Dermis microvascular lymphatic vessel endothelial cell (primary cell): ENCODE measurements around the gene RNF5. TPM values are rescaled to one million over a fixed set of nuclear protein-coding genes. Genes with fewer than 3 reads are reported as not detected.
"Not testable (repeated sequence)": the region's sequence is repeated elsewhere in the genome, so short reads cannot be mapped to it uniquely, and the experiment has no call there.

Experiments used
- DNase-seq, 2 donors: peaks; one replicate each; pipeline versions ENCODE4 v3.0.0 to v3.0.0-alpha.2; 2010; ENCODE audit warnings: low read depth in 2 of 2
- total RNA-seq: library from RNA; depleted of rRNA; stranded (reverse); fragments of >200 nt; gene quantifications from 2 replicates; pipeline ENCODE4 v1.2.1, GENCODE V29; 2014

The RNF5 gene
- total RNA-seq, 1 donor from 2014 or later, result 44.4 TPM

DNA sequence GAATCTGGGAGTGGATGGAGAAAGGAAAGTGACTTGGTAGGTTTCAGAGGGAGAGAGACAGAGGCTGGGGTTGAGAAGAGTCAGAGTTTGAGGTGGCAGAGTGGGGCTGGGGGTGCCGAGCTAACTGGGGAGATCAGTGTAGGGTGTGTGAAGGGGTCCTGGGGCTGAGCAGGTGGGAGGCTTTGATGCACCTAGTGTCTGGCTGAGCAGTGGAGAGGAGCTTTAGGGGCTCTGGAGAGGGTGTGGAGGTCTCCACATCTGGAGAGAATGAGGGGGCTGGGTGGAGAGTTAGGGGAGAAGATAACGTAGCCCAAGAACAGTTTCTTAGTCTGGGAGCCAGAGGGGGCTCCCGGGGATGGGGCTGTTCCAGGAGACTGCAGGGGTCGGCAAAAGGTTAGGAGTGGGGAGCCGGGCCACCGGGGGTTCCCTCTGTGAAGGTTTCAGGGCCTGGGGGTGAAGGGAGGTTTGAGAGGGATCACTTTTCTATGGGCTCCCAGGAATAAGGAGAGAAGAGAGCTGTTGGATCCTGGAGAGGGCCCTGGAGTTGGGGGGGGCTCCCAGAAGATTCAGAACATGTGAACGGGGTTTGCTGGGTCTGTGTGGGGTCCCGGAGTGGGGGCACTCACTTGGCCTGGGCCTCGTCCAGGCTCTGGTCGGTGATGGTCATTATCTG is 11.0 kb downstream of the RNF5 start:
- no peak for DNase-seq

- DNase-seq, result no peak
These were observed 11.5 kb downstream of the RNF5 start for GRCh38 chr6:32189742-32190053.

DNA sequence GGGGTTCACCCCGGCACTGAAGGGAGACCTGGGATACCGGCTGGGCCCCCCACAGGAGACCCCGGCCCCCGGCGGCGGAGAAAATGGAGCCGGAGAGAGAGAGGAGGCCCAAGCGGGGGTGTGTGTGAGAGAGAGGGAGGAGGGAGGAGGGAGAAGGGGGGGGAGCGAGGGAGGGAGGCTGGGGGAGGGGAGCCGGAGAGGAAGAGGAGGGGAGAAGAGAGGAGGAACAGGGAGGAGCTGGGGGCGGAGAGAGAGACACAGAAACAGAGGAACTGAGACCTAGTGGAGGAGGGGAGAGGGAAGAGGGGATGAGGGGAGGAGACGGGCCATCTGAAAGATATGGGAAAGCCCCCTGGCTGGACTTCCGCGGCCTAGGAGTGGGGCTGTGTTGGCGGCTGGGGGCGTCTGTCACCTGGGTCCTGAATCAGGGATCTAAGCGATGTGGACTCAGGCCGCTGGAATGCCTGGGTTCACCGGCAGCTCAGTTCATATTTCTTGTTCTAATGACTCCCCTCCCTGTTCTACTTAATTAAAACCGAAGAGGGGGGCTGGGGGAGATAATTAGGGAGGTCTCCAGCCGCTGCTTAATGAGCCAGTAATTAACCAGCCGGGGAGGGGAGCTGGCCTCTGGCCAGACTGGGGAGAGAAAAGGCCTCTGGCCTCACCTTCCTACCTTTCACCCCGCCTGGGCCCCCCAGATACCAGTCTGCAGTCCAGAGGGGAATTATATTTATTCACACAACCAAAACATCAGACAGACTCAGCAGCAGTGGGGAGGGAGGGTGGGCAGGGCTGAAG is 12.0 kb downstream of the RNF5 start, which contains the start of gene PBX2:
Gene PBX2 (minus strand): TSS at position 149 of the 798 bp plus-strand sequence. CDS start 287 bp downstream, outside the sequence.
- DNase-seq, result peak; percentile 91 to 98

DNA sequence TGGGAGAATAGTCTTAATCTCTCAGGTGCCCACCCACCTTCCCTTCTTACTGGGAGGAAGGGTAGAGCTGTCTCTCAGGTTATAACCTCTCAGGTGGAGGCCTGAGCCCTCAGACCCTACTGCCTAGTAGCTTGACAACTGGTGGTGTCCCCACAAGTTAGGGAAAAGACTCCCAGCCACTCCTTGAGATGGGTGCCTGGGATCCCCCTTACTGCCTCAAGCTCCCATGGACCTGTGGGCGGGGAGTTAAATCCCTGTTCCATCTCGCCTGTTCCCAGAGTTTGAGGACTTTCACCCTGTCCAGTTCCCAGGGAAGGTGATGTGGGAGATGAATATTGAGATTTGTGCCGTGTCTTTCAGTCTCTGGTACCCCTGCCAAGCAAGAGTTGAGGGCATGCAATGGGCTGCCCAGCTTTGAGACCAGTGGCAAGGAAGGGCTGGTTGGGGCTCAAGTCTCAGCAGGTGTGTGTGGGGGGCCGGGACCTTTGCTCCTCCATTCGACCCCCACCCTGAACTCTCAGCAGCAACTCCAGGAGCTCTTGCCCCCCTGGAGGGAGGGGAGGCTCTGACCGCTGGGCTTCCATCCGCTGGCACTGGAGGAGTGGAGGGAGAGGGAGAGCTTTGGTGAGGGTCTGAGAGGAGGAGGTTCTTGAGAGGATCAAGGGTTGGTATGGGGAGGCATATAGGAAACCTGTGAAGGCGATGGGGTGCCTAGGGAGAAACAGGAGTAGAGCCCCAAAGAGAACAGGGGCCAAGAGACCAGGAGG is 12.9 kb downstream of the RNF5 start:
- no peak for DNase-seq

GRCh38 chr6:32191696-32192607 is 13.7 kb downstream of the RNF5 start:
- no peak for DNase-seq

GRCh38 chr6:32192608-32193039 is 14.4 kb downstream of the RNF5 start, which contains the start of gene GPSM3:
Gene GPSM3 (minus strand): TSS chr6:32192643. CDS start chr6:32192513, 130 bp downstream.
- peak in 1 of 2 donors; percentile 71 for DNase-seq

- DNase-seq, result not testable (repeated sequence)
These were observed 14.9 kb downstream of the RNF5 start for GRCh38 chr6:32193096-32193495.

DNA sequence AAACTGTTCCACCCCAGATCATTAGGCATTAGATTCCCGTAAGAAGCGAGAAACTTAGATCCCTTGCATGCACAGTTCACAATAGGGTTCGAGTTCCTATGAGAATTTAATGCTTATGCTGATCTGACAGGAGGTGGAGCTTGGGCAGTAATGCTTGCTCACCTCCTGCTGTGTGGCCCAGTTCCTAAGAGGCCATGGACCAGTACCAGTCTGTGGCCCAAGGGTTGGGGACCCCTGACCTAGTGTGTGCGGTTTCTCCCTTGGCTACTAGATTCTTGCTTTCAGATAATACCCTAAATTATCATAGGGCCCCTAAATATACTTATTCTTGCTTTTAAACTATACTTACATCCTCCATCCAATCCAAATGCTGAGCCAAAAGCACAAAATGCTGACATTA is 16.2 kb downstream of the RNF5 start:
- no peak for DNase-seq

GRCh38 chr6:32194825-32195651 is 16.8 kb downstream of the RNF5 start:
- peak in 1 of 2 donors; percentile 71 for DNase-seq

DNA sequence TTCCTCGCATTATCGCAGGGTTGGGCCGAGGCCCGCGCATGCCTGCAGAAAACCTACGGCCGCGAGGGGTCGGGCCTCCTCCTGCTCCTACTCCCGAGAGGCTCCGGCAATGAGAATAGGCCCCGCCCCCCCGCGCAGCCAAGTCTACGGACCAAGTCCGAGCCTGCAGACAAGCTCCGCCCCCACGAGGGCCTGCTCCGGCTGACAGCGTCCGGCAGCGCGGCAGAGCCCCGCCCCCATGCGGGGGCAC is 17.4 kb downstream of the RNF5 start:
- peak; percentile 98 to 100 for DNase-seq

DNA sequence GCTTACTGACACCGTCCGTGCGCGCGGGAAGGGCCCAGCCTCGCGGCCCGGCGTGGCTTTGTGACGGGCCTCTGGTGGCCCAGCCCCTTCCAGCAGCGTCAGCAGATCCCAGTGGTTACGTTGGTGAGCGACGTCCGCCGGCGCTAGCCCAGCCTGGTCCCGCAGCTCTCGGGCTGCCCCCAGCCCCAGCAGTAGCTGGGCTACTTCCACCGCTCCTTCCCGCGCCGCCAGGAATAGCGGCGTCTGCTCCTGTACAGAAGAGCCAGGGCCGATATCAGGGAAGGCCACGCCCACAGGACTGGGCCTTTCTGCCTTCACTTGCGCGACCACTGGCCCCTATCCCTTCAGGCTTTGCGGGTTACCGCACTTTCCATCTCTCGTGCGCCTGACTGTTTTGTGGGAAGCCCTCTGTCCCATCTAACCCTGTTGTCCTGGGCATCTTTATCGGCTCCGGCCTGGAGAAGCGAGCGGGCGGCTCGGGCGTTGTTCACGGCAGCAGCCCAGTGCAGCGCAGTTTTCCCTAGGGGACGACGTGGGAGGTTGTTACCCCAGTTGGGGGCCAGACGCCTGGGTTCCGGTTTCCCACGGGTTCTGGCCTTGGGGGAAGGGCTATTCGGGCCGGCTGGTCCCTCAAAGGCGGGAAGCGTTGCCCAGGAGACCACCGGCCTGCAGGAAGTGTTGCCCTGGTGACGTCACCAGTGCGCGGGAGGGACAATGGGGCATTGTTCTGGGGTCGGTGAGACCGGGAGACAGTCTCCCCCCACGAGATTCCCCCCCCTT is 17.9 kb downstream of the RNF5 start:
- DNase-seq, result peak; percentile 99 to 100

DNA sequence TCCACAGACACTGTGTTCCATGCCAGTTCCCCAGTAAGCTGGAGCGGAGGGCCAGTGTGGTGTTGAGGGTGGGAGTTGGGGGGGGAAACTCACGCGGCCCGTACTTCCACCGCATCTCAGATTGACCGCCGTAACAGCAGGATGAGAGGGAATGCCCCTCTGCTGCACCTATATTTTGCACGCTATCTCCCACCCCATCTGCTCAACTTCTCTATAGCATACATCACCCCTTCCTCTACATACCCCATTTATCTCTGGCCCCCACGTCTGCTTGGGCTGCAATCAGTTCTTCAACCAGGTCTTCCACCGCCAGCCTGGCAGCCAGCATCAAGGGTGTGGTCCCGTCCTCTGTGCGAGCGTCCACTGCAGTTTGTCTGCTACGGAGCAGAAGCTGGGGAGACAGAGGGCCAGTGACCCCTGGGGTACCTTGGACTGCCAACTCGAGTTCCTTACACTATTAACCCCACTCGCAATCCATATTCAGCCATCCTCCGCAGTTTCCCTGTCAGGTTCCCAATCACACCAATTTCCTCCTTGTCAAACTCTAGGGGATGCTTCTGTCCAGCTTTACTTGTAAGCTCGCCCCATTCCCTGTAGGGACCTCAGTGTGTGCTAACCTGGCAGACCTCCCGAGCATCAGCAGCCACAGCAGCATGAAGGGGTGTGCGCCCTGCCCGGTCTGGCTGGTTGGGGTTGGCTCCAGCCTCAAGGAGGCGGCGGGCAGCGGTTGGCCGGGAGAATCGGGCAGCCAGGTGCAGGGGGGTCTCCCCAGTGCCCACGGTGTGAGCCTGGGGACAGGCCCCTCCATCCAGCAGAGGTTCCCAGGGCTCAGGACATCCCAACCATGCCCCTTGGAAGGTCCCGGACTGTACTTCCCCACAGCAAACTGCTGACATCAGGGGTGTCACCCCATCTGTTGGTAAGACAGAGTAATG is 18.7 kb downstream of the RNF5 start:
- peak in 1 of 2 donors; percentile 81 for DNase-seq

GRCh38 chr6:32198345-32198696 is 20.1 kb downstream of the RNF5 start:
- no peak for DNase-seq

GRCh38 chr6:32198866-32199265 is 20.7 kb downstream of the RNF5 start:
- DNase-seq, result no peak

DNA sequence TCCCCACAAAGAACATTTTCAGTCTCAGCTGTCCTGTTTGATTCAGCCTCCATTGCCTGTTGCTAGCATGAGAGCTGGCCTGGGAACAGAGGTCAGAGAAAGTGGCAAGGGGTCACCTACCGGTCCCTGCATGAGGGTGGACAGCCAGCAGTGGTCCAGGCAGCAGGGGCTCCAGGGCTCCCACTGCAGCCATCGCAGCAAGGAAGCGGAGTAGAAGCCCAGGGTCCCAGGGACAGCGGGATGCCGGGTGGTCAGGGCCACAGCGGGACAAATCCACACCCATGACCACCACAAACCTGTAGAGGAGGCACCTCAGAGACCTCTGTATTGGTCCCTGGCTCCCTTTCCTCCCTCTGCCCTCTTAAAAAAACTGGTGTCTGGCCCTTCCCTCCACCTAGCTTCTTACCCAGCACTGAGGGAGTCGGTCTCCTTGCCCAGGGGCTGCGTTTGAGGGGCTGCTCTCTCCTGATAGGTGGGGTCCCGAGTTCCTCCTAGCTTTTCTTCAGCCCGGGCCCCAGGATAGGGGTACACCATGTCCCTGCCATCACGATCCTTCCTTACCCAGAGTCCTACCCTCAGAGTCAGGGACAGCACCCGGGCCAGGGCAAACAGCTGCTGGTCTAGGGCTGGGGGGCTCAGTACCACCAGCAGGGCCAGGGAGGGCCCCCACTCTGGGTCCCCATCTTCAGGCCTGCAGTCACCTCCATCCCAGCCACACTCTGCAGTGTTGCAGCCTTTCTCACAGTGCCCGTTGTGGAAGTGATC is 22.7 kb downstream of the RNF5 start:
- no peak for DNase-seq

DNA sequence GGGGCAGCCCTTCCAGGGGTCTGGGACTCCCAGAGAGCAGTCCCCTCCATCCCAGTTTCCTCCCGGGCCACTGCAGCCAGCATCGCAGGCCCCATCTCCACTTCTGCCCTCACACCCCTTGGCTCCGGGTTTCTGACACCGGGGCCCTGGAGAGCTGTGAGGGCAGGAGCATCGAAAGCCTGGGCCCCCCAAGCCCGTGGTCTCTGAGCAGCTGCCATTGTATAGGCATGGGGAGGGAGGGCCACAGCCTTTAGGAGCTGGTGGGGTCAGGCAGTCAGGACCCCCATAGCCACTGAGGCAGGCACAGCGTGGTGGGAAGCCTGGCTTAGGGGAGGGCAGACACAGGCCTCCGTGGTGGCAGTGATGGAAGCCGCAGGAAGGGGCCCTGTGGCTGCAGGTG is 24.0 kb downstream of the RNF5 start:
- DNase-seq, result no peak

- DNase-seq, result no peak
These were observed 25.4 kb downstream of the RNF5 start for GRCh38 chr6:32203426-32204267.
